Body of pancreas (tissue), 4 donors: ENCODE measurements around the gene TEF.

ENCODE experiments used
- CTCF ChIP-seq, 7 experiments: fragments of 450-650 bp in 4 of 7; fragments of 200-600 bp in 3 of 7; sonication (generic) in 3 of 7; IDR thresholded peaks; one replicate each; pipeline ENCODE4 v1.5.1; 2016 to 2019; ENCODE audit warnings: antibody characterized with exemption in 7 of 7
- POLR2A ChIP-seq, 3 donors: fragments of 450-650 bp; IDR thresholded peaks; one replicate each; pipeline ENCODE4 v1.6.1; 2016; ENCODE audit warnings: antibody characterized with exemption in 3 of 3, mild to moderate bottlenecking in 2 of 3

- TF ChIP-seq CTCF (IDR thresholded peaks at IDR 0.05) (no peak), POLR2A (IDR thresholded peaks at IDR 0.05) (no peak)
Observed at GRCh38 chr22:41366323-41367029, 15.3 kb upstream of the TEF start.
